SK-N-SH (cell line): ENCODE data around the gene SULT2B1. TPM values are rescaled to one million over a fixed set of nuclear protein-coding genes. Genes with fewer than 3 reads are reported as not detected.

Experiments used
- CTCF ChIA-PET: fragments of 300-600, 350-600 bp; formaldehyde crosslinking; extraction: SDS; loops from one replicate; lab custom pipeline; 2021; lab: Yijun Ruan, JAX
- POLR2A ChIA-PET: fragments of 350-600 bp; sonication (Branson Sonifier 250); formaldehyde crosslinking; extraction: SDS; loops from one replicate; lab custom pipeline; 2020; ENCODE audit warnings: antibody characterized with exemption, inconsistent platforms; lab: Yijun Ruan, JAX
- DNase-seq: peaks from one replicate; pipeline ENCODE4 v3.0.0; 2012
- H2AFZ ChIP-seq: fragments of 200-600 bp; sonication (generic); 2 replicates; pipeline ENCODE4 v1.8.1; 2016; ENCODE audit warnings: antibody characterized with exemption, mild to moderate bottlenecking, low read depth
- H3F3A ChIP-seq: fragments of 200-600 bp; sonication (generic); replicated peaks from 2 replicates; pipeline ENCODE3; 2016; ENCODE audit warnings: antibody characterized with exemption, mild to moderate bottlenecking; ENCODE audit not compliant: insufficient read depth
- H3K27ac ChIP-seq, 2 experiments: fragments of 200-500 bp in 1 of 2; fragments of 200-600 bp in 1 of 2; sonication (Bioruptor generic) in 1 of 2; sonication (generic), shearing (Covaris generic) in 1 of 2; 2 replicates each; pipeline versions ENCODE4 v1.5.1 to v1.6.1; 2014 to 2016; ENCODE audit warnings: low read depth in 2 of 2, inconsistent platforms in 1 of 2, low read length in 1 of 2, mild to moderate bottlenecking in 1 of 2, mixed read lengths in 1 of 2
- H3K27me3 ChIP-seq: fragments of 200-600 bp; sonication (generic), shearing (Covaris generic); 2 replicates; pipeline ENCODE4 v1.6.1; 2016; ENCODE audit warnings: mixed run types; ENCODE audit not compliant: insufficient read depth
- H3K36me3 ChIP-seq, 2 experiments: fragments of 200-500 bp in 1 of 2; fragments of 200-600 bp in 1 of 2; sonication (Bioruptor generic) in 1 of 2; sonication (generic) in 1 of 2; replicated peaks in 1 of 2; 2 replicates each; pipeline versions ENCODE3 to v1.5.1; 2014 to 2016; ENCODE audit warnings: low read length in 1 of 2, mild to moderate bottlenecking in 1 of 2; ENCODE audit not compliant: insufficient read depth in 2 of 2, control insufficient read depth in 1 of 2
- H3K4me1 ChIP-seq, 2 experiments: fragments of 200-500 bp in 1 of 2; fragments of 200-600 bp in 1 of 2; sonication (Bioruptor generic) in 1 of 2; sonication (generic), shearing (Covaris generic) in 1 of 2; 2 replicates each; pipeline versions ENCODE4 v1.5.1 to v1.6.1; 2014 to 2016; ENCODE audit warnings: low read depth in 1 of 2, low read length in 1 of 2, mixed run types in 1 of 2; ENCODE audit not compliant: insufficient read depth in 2 of 2, control insufficient read depth in 1 of 2
- H3K4me2 ChIP-seq: fragments of 200-600 bp; sonication (generic), shearing (Covaris generic); 2 replicates; pipeline ENCODE4 v1.6.1; 2017; ENCODE audit warnings: mixed run types
- H3K4me3 ChIP-seq, 2 experiments: fragments of 200-500 bp in 1 of 2; fragments of 200-600 bp in 1 of 2; sonication (Bioruptor generic) in 1 of 2; sonication (generic), shearing (Covaris generic) in 1 of 2; 2 replicates each; pipeline versions ENCODE4 v1.5.1 to v1.8.1; 2014 to 2016; ENCODE audit warnings: low read depth in 2 of 2, inconsistent platforms in 1 of 2, low read length in 1 of 2, mild to moderate bottlenecking in 1 of 2, mixed read lengths in 1 of 2, moderate library complexity in 1 of 2
- H3K79me2 ChIP-seq: fragments of 200-600 bp; sonication (generic); 2 replicates; pipeline ENCODE4 v1.8.1; 2017; ENCODE audit warnings: mild to moderate bottlenecking; ENCODE audit not compliant: insufficient read depth
- H3K9ac ChIP-seq: fragments of 200-600 bp; sonication (generic); 2 replicates; pipeline ENCODE4 v1.6.1; 2017; ENCODE audit warnings: mixed run types
- H3K9me2 ChIP-seq: fragments of 200-600 bp; sonication (generic); 2 replicates; pipeline ENCODE4 v1.6.1; 2017; ENCODE audit warnings: mixed run types
- H3K9me3 ChIP-seq: fragments of 200-600 bp; sonication (generic); 2 replicates; pipeline ENCODE4 v1.6.1; 2017; ENCODE audit warnings: mixed run types, mild to moderate bottlenecking, moderate library complexity
- H4K20me1 ChIP-seq: fragments of 200-600 bp; sonication (generic); 2 replicates; pipeline ENCODE4 v1.6.1; 2017; ENCODE audit warnings: mild to moderate bottlenecking, mixed run types; ENCODE audit not compliant: insufficient read depth
- CTCF ChIP-seq: fragments of 200-600 bp; sonication (generic); IDR thresholded peaks from 2 replicates; pipeline ENCODE4 v1.6.1; 2017; ENCODE audit warnings: antibody characterized with exemption, mild to moderate bottlenecking, moderate library complexity
- ELF1 ChIP-seq: IDR thresholded peaks from 2 replicates; pipeline ENCODE4 v1.4.0; 2012
- EP300 ChIP-seq, 2 experiments: IDR thresholded peaks; 2 replicates each; pipeline versions ENCODE4 v1.4.0 to v1.6.1; 2012; ENCODE audit warnings: borderline replicate concordance in 1 of 2, low read depth in 1 of 2, low read length in 1 of 2
- FOSL2 ChIP-seq: IDR thresholded peaks from 2 replicates; pipeline ENCODE4 v1.4.0; 2012; ENCODE audit warnings: low read depth, mild to moderate bottlenecking, moderate library complexity, borderline replicate concordance
- FOXJ3 ChIP-seq: sonication (generic); formaldehyde crosslinking; IDR thresholded peaks from 2 replicates; pipeline ENCODE4 v1.5.1; 2020; ENCODE audit warnings: mild to moderate bottlenecking, missing genetic modification reagents
- FOXM1 ChIP-seq: IDR thresholded peaks from 2 replicates; pipeline ENCODE4 v1.4.0; 2012; ENCODE audit warnings: low read depth, mild to moderate bottlenecking
- IRF3 ChIP-seq: fragments of 150-350 bp; IDR thresholded peaks from 2 replicates; pipeline ENCODE4 v1.6.1; 2016; ENCODE audit warnings: mild to moderate bottlenecking, low read depth, low read length
- JUND ChIP-seq: IDR thresholded peaks from 2 replicates; pipeline ENCODE4 v1.4.0; 2012
- NFIC ChIP-seq: IDR thresholded peaks from 2 replicates; pipeline ENCODE4 v1.4.0; 2012; ENCODE audit warnings: borderline replicate concordance
- RAD21 ChIP-seq: IDR thresholded peaks from 2 replicates; pipeline ENCODE4 v1.6.1; 2012; ENCODE audit warnings: mild to moderate bottlenecking, low read length
- RXRA ChIP-seq: IDR thresholded peaks from 2 replicates; pipeline ENCODE4 v1.4.0; 2012; ENCODE audit warnings: low read depth, mild to moderate bottlenecking, borderline replicate concordance
- SIN3A ChIP-seq: IDR thresholded peaks from 2 replicates; pipeline ENCODE4 v1.6.1; 2012; ENCODE audit warnings: low read depth, mild to moderate bottlenecking, low read length, moderate library complexity, borderline replicate concordance
- TAF1 ChIP-seq: IDR thresholded peaks from 2 replicates; pipeline ENCODE4 v1.6.1; 2012; ENCODE audit warnings: low read depth, mild to moderate bottlenecking, low read length, moderate library complexity, borderline replicate concordance
- TCF12 ChIP-seq: IDR thresholded peaks from 2 replicates; pipeline ENCODE4 v1.4.0; 2012
- USF1 ChIP-seq: IDR thresholded peaks from 2 replicates; pipeline ENCODE4 v1.4.0; 2012; ENCODE audit warnings: low read depth, borderline replicate concordance
- USF2 ChIP-seq: fragments of 150-350 bp; IDR thresholded peaks from 2 replicates; pipeline ENCODE4 v1.6.1; 2017; ENCODE audit warnings: antibody characterized with exemption, low read length, low read depth, borderline replicate concordance
- ZBTB33 ChIP-seq: IDR thresholded peaks from 2 replicates; pipeline ENCODE4 v1.4.0; 2012; ENCODE audit warnings: low read depth, borderline replicate concordance
- WGBS: methylation state at CpG from one replicate; pipeline ENCODE4 v1.1.6; 2017; ENCODE audit warnings: low lambda C conversion rate; 5-methylcytosine and 5-hydroxymethylcytosine counted together
- polyA plus RNA-seq, 3 experiments: library from polyadenylated mRNA; depleted of rRNA; stranded (reverse); fragments of >200 nt; gene quantifications; 2 replicates each; pipeline ENCODE4 v1.2.3, GENCODE V29; 2012

SULT2B1 gene
- polyA plus RNA-seq, 1 of the 3 experiments (the other 2 are of a cell fraction), result 0.92 TPM

- H3K79me2 ChIP-seq, result no peaks in the 10 kb centered on the region
- no peaks in the 10 kb centered on the region for H3K9me2 ChIP-seq
- DNase-seq, result no peak
- H3K27ac ChIP-seq, result no peak overlapping the region
- no peak overlapping the region for H2AFZ ChIP-seq
- no peak overlapping the region for H3K9ac ChIP-seq
- no peaks in the 10 kb centered on the region for H3F3A ChIP-seq
- H3K27me3 ChIP-seq, result no peaks in the 10 kb centered on the region; the same call in 1 of the 2 replicates
- H4K20me1 ChIP-seq, result no peaks in the 10 kb centered on the region
- TF ChIP-seq SIN3A (no peak), TAF1 (no peak), TCF12 (no peak), USF1 (no peak), FOXJ3 (no peak), ELF1 (no peak), JUND (no peak), ZBTB33 (no peak), USF2 (no peak), EP300 (IDR thresholded peaks at IDR 0.05; ENCODE audit: borderline replicate concordance in 1 of 2, low read depth in 1 of 2, low read length in 1 of 2) (no peak), RXRA (no peak), FOXM1 (no peak), NFIC (no peak), CTCF (no peak), FOSL2 (no peak), RAD21 (no peak), IRF3 (no peak)
- POLR2A ChIA-PET, result interaction anchor here (0.5 to 1.2 kb wide), 2 partner anchors 18 to 21 kb away, joined by 3 to 4 read pairs; no protein-coding TSS in a partner anchor
- H3K4me2 ChIP-seq, result no peak overlapping the region
- H3K4me1 ChIP-seq, result no peaks in the 10 kb centered on the region
- WGBS, result 47% methylated on average over 6 of the region's 6 CpGs
- H3K4me3 ChIP-seq, result no peak overlapping the region
- CTCF ChIA-PET, result interaction anchor here (0.6 to 3.5 kb wide), 4 partner anchors 12 to 275 kb away, joined by 3 to 22 read pairs (median 3); no protein-coding TSS in a partner anchor
- H3K36me3 ChIP-seq, result no peaks in the 10 kb centered on the region
- no peaks in the 10 kb centered on the region for H3K9me3 ChIP-seq
Observed at GRCh38 chr19:48595833-48596232, 43.9 kb downstream of the SULT2B1 start.
